Hematopoietic multipotent progenitor cell treated with erythropoietin and hydrocortisone succinate and interleukin-3 and kit ligand, for 15 days (in vitro differentiated cells): Measurements from ENCODE around the gene EYA3.

Experiments used
- DNase-seq: peaks from one replicate; pipeline ENCODE4 v3.0.0-alpha.2; 2015; ENCODE audit warnings: low spot score

The EYA3 gene, protein sequence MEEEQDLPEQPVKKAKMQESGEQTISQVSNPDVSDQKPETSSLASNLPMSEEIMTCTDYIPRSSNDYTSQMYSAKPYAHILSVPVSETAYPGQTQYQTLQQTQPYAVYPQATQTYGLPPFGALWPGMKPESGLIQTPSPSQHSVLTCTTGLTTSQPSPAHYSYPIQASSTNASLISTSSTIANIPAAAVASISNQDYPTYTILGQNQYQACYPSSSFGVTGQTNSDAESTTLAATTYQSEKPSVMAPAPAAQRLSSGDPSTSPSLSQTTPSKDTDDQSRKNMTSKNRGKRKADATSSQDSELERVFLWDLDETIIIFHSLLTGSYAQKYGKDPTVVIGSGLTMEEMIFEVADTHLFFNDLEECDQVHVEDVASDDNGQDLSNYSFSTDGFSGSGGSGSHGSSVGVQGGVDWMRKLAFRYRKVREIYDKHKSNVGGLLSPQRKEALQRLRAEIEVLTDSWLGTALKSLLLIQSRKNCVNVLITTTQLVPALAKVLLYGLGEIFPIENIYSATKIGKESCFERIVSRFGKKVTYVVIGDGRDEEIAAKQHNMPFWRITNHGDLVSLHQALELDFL

DNA sequence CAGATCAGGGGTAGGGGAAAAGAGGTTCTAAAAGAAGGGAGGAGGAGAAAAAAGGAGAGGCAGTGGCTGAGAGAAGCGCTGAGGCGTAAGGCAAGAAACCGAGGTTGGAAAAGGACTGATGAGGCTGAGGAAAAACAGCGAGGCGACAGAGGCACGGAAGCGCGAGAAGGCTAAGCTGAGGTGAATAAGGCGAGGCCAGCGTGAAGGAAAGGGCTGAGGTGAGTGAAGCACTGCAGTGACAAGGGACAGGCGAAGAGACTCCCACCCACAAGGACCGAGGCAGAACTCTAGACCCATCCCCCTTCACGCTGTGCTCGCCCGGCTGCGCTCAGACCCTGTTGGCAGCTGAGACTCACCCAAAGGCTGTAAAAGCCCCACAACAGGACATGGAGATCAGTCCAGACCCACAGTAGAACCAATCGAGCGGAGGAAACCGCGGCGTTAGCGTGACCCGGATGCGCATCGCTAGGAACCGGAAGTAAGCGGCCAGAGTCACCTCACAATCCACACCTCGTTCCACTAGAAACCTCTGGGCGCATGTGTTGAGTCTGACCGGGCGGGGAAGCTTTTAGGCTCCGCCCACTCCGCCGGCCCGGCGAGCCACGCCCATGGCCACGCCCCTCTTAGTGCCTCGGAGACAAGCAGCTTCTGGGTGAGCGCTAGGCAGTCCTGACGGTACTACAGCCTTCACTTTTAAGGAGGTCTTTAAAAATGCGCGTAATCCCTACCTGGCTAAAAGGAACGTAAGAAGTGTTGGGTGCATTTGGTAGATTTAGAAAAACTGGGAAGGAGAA, at the start of gene EYA3:
EYA3 (minus strand) TSS at position 443 of the 794 bp plus-strand sequence. CDS start 30,584 bp downstream, outside the sequence.
- DNase-seq, result peak; percentile 98

DNA sequence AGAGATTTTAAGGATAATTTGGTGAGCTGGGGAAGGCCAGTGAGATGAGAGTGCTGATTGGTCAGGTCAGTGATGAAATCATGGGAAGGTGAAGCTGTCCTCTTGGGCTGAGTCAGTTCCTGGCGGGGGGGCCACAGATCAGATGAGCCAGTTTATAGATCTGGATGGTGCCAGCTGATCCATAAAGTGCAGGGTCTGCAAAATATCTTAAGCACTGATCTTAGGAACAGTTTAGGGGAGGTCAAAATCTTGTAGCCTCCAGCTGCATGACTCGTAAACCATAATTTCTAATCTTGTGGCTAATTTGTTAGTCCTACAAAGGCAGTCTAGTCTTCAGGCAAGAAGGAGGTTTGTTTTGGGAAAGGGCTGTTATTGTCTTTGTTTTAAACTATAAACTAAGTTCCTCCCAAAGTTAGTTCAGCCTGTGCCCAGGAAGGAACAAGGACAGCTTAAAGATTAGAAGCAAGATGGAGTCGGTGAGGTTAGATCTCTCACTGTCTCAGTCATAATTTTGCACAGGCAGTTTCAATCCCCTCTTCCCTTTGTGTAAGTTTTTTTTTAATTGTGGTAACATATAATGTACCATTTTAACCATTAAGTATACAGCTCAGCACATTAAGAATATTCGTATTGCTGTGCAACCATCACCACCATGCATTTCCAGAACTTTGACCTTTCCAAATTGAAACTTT, 48.7 kb upstream of the EYA3 start:
- DNase-seq, result no peak

DNA sequence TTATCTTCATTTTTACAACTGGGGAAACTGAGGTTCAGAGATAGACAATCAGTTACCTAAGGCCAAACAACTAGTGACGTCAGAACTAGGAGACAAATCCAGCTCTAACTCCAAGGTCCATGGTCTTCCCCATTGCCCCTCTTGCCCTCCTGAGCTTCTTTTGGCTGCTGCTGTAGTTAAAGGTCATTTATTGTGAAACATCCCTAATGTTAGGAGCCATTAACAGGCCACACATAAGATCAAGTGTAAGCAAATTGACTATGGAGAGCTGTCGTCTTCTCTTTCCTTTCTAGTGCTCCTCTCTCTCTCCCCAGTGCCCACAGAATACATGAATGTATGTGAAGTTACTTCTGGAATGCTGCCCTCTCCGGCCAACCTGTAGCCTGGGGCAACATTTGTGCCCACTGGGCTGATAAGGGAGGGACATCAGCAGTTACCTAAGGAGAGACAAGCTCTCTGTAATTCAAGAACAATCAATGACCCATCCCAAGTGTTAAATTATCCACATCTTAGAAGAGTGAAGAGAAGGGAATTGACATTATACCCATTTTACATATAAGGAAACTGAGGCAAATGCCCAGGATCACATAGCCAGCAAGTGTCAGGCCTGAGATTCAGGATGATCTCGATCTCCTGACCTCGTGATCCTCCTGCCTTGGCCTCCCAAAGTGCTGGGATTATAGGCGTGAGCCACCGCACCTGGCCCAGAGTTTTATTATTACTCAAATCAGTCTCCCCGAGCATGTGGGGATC, 47.9 kb upstream of the EYA3 start:
- no peak for DNase-seq

DNA sequence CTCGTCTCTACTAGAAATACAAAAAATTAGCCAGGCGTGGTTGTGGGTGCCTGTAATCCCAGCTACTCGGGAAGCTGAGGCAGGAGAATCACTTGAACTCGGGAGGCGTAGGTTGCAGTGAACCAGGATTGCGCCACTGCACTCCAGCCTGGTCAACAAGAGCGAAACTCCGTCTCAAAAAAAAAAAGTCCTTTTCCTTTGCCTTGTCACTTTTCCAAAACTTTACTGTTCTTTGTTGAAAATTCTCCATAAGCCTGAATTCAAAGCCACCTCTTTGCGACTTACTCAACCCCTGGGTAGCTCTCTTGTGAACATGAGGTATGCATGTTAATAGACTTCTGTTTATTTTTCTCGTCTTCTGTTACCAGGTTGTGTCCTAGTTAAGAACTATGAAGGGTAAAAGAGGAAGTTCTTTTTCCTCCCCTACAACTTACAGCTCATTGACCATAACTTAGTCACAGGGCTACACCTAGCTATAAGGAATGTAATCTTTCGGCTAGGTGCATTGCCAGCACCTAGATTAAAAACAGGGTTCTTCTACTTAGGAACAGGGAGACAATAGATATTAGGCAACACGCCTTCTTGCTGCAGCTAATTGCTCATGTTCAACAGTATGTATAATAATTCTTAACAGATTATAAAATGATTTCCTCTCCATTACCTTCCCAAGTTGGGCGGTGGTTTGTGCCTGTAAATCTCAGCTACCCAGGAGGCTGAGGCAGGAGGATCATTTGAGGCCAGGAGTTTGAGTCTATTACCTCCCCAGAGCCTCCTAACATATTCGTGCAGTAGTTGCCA, 47.2 kb upstream of the EYA3 start:
- no peak for DNase-seq

DNA sequence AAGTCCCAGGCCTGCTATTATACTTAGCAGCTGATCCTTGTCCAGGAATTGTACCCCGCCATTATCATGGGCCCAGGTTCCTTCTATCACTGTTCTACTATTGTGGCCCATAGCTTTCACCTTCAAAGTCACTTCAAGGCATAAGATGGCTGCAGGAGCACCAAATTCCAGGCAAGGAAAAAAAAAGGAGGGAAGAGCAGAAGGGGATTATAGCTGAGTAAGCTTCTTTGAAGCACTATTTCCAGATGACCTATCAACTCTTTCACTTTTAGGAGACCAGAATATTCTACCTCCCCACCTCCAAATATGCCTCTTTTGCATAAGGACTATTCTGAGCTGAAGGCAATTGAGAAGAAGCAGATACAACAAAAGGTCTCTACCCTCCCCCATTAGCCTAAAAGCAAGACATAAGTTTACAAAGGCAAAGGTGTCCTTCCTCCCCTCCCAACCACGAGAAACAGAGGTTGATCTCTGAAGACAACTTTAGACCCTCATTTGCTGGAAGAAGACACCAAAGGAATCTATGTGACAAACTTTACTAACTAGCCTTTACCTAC, 46.3 kb upstream of the EYA3 start:
- DNase-seq, result no peak

DNA sequence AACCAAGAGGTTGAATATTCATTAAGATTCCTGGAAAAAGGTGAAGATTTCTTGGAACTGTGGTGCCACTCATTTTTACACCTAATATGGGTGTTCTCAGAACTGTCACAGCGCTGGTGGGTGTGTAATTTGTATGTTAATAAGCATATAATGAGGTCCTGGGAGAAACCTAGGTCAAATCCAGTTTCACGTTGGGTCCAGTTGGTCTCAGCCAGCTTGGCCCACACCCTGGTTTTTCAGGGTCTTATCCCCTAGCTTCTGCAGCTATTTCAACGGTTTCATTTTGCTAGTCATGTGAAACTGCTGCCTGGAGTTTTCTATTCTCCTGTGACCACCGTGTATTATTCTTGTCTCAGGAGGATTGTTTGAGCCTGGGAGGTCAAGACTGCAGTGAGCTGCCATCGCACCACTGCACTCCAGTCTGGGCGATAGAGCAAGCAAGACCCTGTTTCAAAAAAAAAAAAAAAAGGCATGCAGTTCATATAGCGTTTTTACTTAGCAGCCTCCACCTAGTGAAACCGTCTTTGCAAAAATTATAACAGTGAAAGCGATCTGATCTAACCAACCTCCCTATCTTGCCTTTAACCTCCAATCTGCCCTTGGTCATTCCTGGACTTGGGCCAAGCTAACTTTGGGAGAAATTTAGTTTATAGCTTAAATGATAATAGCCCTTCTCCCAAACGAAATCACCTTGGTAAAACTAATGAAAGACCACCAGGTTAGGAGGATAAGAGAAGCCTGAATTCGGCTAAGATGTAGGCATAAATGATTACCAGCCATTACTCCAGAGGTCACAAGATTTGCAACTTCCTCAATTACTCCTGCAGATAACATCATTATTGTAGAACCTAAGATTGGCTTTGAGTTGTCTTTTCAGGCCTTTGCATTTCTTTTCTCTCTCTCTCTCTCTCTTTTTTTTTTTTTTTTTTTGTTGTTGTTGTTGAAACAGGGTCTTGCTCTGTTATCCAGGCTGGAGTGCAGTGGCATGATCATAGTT, 44.1 kb upstream of the EYA3 start:
- no peak for DNase-seq

DNA sequence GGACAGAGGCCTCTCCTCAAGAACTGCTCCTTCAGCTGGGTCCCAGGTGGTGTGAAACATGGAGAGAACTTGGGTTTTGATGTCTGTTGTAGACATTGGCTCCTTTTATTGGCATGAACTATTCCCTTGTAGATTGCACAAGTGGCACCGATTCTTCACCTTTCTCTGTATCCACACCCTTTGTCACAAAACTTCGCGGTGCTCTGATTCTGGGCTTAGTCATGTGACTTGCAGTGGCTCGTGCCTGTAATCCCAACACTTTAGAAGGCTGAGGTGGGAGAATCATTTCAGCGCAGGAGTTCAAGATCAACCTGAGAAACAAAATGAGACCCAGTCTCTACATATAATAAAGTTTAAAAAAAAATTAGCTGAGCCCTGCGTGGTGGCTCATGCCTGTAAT, 42.5 kb upstream of the EYA3 start:
- DNase-seq, result no peak

DNA sequence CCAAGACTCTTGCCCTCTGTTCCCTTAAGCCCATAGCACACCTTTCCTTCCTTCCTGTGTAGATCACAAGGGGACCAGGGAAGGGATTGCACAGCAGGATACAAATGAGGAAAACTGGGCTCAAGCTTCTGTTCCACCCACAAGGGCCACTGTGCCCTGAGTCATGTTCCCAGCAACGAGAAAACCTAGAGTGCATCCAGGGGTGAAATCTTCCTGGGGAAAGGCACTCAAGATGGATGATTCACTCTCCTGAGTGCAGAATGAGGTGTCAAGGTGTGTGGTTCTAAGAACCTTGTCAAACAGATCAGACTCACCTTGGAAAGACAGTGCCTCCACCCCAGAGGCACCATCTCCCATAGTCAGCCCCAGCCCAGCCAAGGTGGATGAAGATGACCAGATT, 40.7 kb upstream of the EYA3 start:
- DNase-seq, result no peak

DNA sequence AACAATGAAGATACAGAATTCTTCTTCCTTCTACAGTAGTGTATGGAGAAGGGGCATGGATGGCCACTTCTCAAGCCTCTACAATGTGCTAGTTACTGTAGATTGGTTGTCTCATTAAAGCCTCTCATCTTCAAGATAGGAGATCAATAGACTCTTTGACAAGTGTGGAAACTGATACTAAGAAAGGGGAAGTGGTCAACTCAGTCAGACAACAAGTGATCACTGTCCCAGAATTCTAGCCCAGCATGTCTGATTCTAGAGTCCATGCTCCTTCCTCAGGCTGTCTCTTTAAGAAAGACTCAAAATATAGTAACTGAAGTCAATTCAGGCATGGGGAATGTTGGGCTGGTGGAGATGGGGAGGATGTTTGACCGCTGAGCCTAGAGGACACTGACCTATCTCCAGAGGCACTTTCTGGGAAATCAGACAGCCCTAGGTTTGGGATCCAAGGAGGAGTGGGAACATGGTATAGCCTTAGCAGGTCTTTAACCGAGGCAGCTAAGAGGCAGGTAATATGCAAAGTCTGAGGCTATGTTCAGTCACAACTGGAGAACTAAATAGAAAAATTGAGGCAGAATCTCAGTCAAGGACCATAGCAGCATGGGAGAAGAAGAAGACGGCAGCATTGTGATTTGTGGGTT, 39.3 kb upstream of the EYA3 start:
- no peak for DNase-seq

DNA sequence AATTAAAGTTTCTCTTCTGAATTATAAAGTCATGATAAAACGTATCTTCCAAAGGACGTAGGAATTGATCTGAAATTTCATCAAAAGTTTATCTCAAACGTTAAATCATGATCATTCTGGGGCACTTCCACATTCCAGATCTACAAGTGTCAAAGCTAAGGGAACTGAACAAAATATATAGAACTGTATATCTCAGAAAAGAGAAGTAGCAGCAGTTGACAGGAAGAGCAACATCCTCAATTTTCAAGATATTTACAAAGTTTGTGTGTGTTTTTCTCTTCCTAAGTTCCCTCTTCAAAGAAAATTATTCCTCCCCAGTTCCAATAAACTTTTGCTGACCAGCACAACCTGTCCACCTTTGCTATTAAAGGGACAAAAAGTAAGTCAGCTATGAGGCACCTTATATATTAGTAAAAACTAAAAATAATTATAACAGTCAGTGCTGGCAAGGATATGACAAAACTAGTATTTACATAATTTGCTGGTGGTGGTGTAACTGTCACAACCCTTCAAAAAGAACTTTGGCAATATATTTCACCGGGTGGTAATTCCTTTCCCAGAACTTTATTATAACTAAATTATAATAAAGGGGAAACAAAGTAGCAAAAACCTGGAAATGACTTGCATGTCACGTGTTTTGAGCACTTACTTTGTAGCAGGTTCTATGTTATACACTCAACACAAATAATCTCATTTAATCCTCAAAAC, 38.5 kb upstream of the EYA3 start:
- no peak for DNase-seq

DNA sequence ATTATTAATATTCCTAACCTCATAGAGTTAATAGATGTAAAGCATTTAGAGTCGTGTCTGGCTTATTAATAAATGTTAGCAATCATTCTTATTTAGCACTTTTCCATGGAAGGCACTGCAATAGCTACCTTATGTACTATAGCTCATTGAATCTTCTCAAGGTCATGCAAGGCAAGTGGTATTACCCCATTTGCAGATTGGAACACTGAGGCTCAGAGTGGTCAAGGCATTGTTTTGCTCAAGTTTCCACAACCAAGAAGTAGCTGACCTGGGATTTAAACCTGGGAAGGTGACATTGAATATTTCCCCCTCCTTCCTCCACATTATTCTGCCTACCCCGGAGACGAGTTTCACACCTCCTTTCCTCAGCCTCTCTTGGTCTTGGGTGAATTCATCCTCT, 37.8 kb upstream of the EYA3 start:
- DNase-seq, result no peak

DNA sequence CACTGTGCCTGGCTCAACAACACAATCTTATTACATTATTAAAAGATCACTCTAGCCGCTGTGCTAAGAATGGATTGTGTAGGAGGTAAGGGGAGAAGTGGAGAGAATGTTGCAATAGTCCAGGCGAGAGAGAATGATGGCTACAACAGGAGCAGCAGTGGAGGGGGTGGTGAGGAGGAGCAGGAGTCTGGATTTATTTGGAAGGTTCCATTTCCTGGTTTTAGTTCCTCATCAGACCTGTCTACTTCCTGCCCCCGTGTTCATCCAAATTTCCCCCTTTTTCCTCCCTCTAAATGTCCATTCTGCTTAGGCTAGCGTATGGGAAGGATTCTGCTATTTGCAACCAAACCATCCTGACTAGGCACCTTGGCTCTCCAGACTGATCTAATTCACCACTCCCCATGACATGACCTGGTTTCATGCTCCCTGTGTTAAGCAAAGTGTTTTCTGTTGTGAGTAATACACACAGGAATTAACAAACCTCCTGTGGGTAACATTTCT, 35.1 kb upstream of the EYA3 start:
- DNase-seq, result no peak

DNA sequence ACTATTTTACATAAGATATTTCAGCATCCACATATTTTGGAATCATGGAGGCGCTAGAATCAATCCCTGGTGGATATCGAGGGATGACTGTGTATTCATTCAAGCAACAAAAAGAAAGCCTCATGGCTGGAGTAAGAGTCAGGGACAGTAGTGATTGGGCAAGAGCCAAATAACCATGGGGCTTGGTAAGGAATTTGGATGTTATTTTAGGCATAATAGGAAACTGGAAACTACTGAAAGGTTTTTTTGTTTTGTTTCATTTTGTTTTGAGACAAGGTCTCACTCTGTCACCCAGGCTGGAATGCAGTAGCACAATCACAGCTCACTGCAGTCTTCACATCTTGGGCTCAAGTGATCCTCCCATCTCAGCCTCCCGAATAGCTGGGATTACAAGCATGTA, 33.8 kb upstream of the EYA3 start:
- DNase-seq, result no peak

DNA sequence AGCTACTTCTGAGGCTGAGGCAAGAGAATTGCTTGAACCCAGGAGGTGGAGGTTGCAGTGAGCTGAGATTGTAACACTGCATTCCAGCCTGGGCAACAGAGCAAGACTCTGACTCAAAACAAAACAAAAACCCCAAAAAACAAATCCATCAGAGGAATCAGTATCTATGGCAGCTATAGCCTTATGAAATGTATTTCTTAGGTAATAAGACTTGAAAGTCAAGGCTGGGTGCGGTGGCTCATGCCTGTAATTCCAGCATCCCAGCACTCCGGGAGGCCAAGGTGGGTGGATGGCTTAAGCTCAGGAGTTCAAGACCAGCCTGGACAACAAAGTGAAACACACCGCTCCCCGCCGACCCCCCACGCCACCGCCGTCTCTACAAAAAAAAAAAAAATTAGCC, 31.1 kb upstream of the EYA3 start:
- DNase-seq, result no peak

DNA sequence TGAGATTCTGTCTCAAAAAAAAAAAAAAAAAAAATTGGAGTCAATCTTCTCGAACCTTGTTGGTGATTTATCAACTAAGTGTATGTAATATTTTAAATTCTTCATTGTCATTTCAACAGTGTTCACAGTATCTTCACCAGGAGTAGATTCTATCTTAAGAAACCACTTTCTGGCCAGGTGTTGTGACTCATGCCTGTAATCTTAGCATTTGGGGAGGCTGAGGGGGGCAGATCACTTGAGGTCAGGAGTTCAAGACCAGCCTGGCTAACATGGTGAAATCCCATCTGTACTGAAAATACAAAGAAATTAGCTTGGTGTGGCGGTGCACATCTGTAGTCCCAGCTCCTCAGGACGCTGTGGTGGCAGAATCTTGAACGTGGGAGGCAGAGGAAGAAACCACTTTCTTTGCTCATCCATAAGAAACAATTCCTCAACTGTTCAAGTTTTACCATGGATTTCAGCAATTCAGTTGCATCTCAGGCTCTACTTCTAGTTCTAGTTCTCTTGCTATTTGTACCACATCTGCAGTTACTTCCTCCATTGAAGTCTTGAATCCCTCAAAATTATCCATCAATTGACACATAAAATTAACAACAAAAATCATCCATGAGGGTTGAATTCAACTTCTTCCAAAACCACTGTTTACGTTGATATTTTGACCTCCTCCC, 30.4 kb upstream of the EYA3 start:
- DNase-seq, result no peak

DNA sequence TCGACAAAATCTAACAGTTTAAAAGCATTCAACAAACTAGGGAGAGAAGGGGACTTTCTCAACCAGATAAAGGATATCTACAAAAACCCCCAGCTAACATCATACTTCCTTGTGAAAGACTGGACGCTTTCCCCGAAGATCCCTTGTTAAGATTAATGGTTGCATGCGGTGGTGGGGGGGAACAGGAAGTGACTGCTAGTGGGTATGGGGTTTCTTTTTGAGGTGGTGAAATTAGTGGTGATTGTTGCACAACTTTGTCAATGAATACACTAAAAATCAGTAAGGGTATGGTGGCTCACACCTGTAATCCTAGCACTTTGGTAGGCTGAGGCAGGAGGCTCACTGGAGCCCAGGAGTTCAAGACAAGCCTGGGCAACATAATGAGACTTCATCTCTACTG, 26.9 kb upstream of the EYA3 start:
- no peak for DNase-seq

DNA sequence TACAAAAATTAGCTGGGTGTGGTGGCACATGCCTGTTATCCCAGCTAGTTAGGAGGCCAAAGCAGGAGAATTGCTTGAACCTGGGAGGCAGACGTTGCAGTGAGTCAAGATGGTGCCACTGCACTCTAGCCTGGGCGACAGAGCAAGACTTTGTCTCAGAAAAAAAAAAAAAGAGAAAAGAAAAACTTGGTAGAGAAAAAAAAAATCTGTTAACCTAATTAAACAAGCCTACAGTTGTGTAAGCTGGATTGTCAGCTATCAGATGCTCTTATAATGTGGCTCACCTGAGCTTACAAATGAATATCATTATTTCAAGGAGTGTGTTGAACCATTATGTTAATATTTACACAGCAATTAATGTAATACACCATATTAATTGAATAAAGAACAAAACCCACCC, 26.4 kb upstream of the EYA3 start:
- DNase-seq, result no peak

DNA sequence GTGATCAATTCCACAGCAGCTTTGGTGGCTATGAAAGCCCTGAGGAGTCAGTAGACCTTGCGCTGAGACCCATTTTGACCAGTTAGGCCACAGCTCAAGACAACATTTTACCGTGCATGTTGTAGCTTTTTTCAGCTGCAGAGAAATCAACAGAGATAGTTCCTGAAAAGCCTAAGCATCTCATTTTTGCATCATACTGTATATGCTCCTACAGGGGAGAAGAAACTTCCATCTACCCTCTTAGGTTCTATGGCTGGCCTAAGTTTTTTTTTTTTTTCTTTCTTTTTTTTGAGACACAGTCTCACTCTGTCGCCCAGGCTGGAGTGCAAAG, 24.8 kb upstream of the EYA3 start:
- peak; percentile 29 for DNase-seq
